Caco-2 (cell line): Measurements from ENCODE around the gene OSBP. TPM values are rescaled to one million over a fixed set of nuclear protein-coding genes. Genes with fewer than 3 reads are reported as not detected.
A peak's percentile ranks its signal among the peaks of the same experiment; 100 is the strongest.
"Not testable (repeated sequence)": the region's sequence is repeated elsewhere in the genome, so short reads cannot be mapped to it uniquely, and the experiment has no call there.

Experiments
- BruUV-seq: library from RNA; stranded (reverse); fragments of 400-500 nt; replicated peaks from 2 replicates; lab custom pipeline; 2021; lab: Mats Ljungman, UMichigan
- CTCF ChIA-PET: fragments of 300-600 bp; sonication (Branson Sonifier 250); formaldehyde crosslinking; loops from one replicate; lab custom pipeline; 2022; ENCODE audit warnings: antibody characterized with exemption; lab: Charles Lee
- POLR2A ChIA-PET: fragments of 300-600 bp; sonication (Branson Sonifier 250); formaldehyde crosslinking; loops from one replicate; lab custom pipeline; 2022; ENCODE audit warnings: antibody characterized with exemption; lab: Charles Lee
- DNase-seq, 2 experiments: peaks; one replicate each; pipeline versions ENCODE4 v3.0.0 to v3.0.0-alpha.2; 2020 to 2022
- H3K27me3 ChIP-seq: replicated peaks from 2 replicates; pipeline ENCODE4 v1.6.0; 2011; ENCODE audit warnings: low read length; ENCODE audit not compliant: control insufficient read depth, insufficient read depth
- H3K36me3 ChIP-seq: 2 replicates; pipeline ENCODE4 v1.5.1; 2011; ENCODE audit warnings: low read length; ENCODE audit not compliant: control insufficient read depth, insufficient read depth
- H3K4me1 ChIP-seq: fragments of 250-450 bp; sonication (Bioruptor Pico); 2 replicates; pipeline ENCODE4 v1.5.1; 2020; ENCODE audit warnings: mild to moderate bottlenecking
- H3K4me3 ChIP-seq: 2 replicates; pipeline ENCODE4 v1.5.1; 2011; ENCODE audit warnings: low read depth, mild to moderate bottlenecking, control low read depth, low read length
- H3K9me3 ChIP-seq: fragments of 250-450 bp; sonication (Bioruptor Pico); 2 replicates; pipeline ENCODE4 v1.5.1; 2020; ENCODE audit warnings: mild to moderate bottlenecking, moderate library complexity
- H3K27ac Mint-ChIP-seq: one replicate; pipeline ENCODE4 v1.8.0; 2022; ENCODE audit warnings: mixed read lengths; ENCODE audit not compliant: unreplicated experiment
- H3K27me3 Mint-ChIP-seq: one replicate; pipeline ENCODE4 v1.8.0; 2022; ENCODE audit warnings: mixed read lengths; ENCODE audit not compliant: insufficient read depth, unreplicated experiment
- H3K36me3 Mint-ChIP-seq: one replicate; pipeline ENCODE4 v1.8.0; 2022; ENCODE audit warnings: mild to moderate bottlenecking, mixed read lengths; ENCODE audit not compliant: insufficient read depth, unreplicated experiment
- H3K4me1 Mint-ChIP-seq: one replicate; pipeline ENCODE4 v1.8.0; 2022; ENCODE audit warnings: low read depth, mixed read lengths; ENCODE audit not compliant: unreplicated experiment
- H3K4me3 Mint-ChIP-seq: one replicate; pipeline ENCODE4 v1.8.0; 2022; ENCODE audit warnings: mild to moderate bottlenecking, moderate library complexity, mixed read lengths; ENCODE audit not compliant: unreplicated experiment
- H3K9me3 Mint-ChIP-seq: one replicate; pipeline ENCODE4 v1.8.0; 2022; ENCODE audit warnings: mixed read lengths; ENCODE audit not compliant: unreplicated experiment
- CTCF ChIP-seq, 2 experiments: fragments of 200-600 bp in 1 of 2; IDR thresholded peaks; 1 replicate in 1 of 2; 2 replicates in 1 of 2; pipeline versions ENCODE4 v1.5.1 to v1.8.0; 2011 to 2022; ENCODE audit warnings: antibody characterized with exemption in 1 of 2, control low read depth in 1 of 2, inconsistent platforms in 1 of 2, low read depth in 1 of 2, low read length in 1 of 2, mild to moderate bottlenecking in 1 of 2, moderate library complexity in 1 of 2; ENCODE audit not compliant: insufficient read depth in 1 of 2, severe bottlenecking in 1 of 2, unreplicated experiment in 1 of 2
- intact Hi-C: fragments of 100-400 bp; cut with micrococcal nuclease; formaldehyde crosslinking; loops from one replicate; pipeline ENCODE4 v1.10.0; 2022; ENCODE audit not compliant: unreplicated experiment
- total RNA-seq: library from RNA; stranded (reverse); gene quantifications from 2 replicates; pipeline ENCODE4 v1.2.3, GENCODE V29; 2022

OSBP gene
- total RNA-seq, 1 experiment from 2014 or later = 67.5 TPM

- H3K36me3 Mint-ChIP-seq = peaks cover 27% of the 10 kb centered on the region
- no peaks in the 10 kb centered on the region for H3K9me3 Mint-ChIP-seq
- Histone ChIP-seq H3K9me3 (no peaks in the 10 kb centered on the region), H3K27me3 (no peaks in the 10 kb centered on the region), H3K36me3 (no peaks in the 10 kb centered on the region), H3K4me1 (peaks cover 31% of the 10 kb centered on the region), H3K4me3 (peak overlapping the region; percentile 58)
- peak overlapping the region; percentile 80 for H3K4me3 Mint-ChIP-seq
- peak overlapping the region; percentile 100 for H3K27ac Mint-ChIP-seq
- H3K27me3 Mint-ChIP-seq = peaks cover 7% of the 10 kb centered on the region
- BruUV-seq = no TSS peak
- CTCF ChIA-PET = interaction anchor here (1.0 to 1.9 kb wide), 2 partner anchors 9 to 205 kb away, joined by 4 to 7 read pairs; no protein-coding TSS in a partner anchor
- peaks cover 36% of the 10 kb centered on the region for H3K4me1 Mint-ChIP-seq
- no peak for TF ChIP-seq CTCF (IDR thresholded peaks at IDR 0.05; ENCODE audit: insufficient read depth in 1 of 2, low read depth in 1 of 2, low read length in 1 of 2, severe bottlenecking in 1 of 2, unreplicated experiment in 1 of 2)
- intact Hi-C loops = loop anchor here (1.0 to 10.0 kb wide), 9 partner anchors 10 to 376 kb away; partner anchors contain the start of genes DTX4, MRPL16, OSBP and PATL1
- DNase-seq = peak; percentile 85 to 88
- POLR2A ChIA-PET = interaction anchor here (0.8 to 1.0 kb wide), 2 partner anchors 10 to 118 kb away, joined by 4 to 9 read pairs; partner anchors contain the start of gene PATL1
These were observed 64.5 kb downstream of the OSBP start for GRCh38 chr11:59550842-59551658.

DNA sequence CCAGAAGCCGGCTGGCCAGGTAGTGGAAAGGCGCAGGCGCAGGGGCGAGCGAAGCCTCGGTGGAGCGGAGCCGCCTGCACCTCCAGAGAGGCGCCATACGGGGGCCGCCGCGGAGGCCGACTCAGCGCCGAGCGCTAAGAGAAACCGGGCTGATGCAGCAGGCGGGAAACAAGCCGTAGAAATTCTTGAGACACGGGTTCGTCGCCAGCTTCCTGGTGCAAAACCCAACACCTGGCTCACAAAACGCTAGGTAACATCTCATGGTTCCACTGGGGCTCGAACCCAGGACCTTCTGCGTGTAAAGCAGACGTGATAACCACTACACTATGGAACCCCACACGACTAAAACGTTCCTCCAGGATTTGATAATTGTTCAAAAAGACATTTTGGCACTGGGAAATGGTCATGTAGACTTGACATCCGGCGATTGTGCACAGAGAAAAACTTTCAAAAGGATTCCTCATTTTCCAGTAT, 65.2 kb downstream of the OSBP start:
- ChIA-PET CTCF (interaction anchor here (0.6 to 2.4 kb wide), 4 partner anchors 13 to 1070 kb away, joined by 3 to 11 read pairs (median 6); no protein-coding TSS in a partner anchor), POLR2A (interaction anchor here (0.7 to 1.0 kb wide), 3 partner anchors 13 to 267 kb away, joined by 8 to 9 read pairs (median 9); partner anchors contain the start of gene PATL1)
- Mint-ChIP-seq H3K9me3 (no peaks in the 10 kb centered on the region), H3K27me3 (peaks cover 7% of the 10 kb centered on the region), H3K4me1 (peaks cover 32% of the 10 kb centered on the region), H3K4me3 (peak overlapping the region; percentile 80), H3K27ac (peak overlapping the region; percentile 100), H3K36me3 (peaks cover 21% of the 10 kb centered on the region)
- Histone ChIP-seq H3K9me3 (no peaks in the 10 kb centered on the region), H3K36me3 (no peaks in the 10 kb centered on the region), H3K27me3 (no peaks in the 10 kb centered on the region), H3K4me3 (peak overlapping the region; percentile 58), H3K4me1 (peaks cover 28% of the 10 kb centered on the region)
- DNase-seq = peak; percentile 96 to 97
- BruUV-seq = TSS peak; percentile 99
- intact Hi-C loops = loop anchor here (1.0 to 10.0 kb wide), 8 partner anchors 11 to 376 kb away; partner anchors contain the start of genes DTX4, MRPL16 and PATL1
- TF ChIP-seq CTCF (IDR thresholded peaks at IDR 0.05; ENCODE audit: insufficient read depth in 1 of 2, low read depth in 1 of 2, low read length in 1 of 2, severe bottlenecking in 1 of 2, unreplicated experiment in 1 of 2) = peak; percentile 28 to 63

GRCh38 chr11:59548309-59548656, 67.3 kb downstream of the OSBP start:
- H3K4me1 Mint-ChIP-seq = peaks cover 32% of the 10 kb centered on the region
- Histone ChIP-seq H3K36me3 (no peaks in the 10 kb centered on the region), H3K27me3 (no peaks in the 10 kb centered on the region), H3K9me3 (no peaks in the 10 kb centered on the region), H3K4me3 (no peak overlapping the region), H3K4me1 (peaks cover 27% of the 10 kb centered on the region)
- no peak for DNase-seq
- H3K9me3 Mint-ChIP-seq = no peaks in the 10 kb centered on the region
- POLR2A ChIA-PET = no interaction called here
- CTCF ChIA-PET = interaction anchor here (2.4 kb wide), 1 partner anchor 11 kb away, joined by 11 read pairs; no protein-coding TSS in a partner anchor
- no TSS peak for BruUV-seq
- peak overlapping the region; percentile 100 for H3K27ac Mint-ChIP-seq
- peaks cover 21% of the 10 kb centered on the region for H3K36me3 Mint-ChIP-seq
- H3K27me3 Mint-ChIP-seq = peaks cover 7% of the 10 kb centered on the region
- intact Hi-C loops = loop anchor here (1.0 kb wide), 1 partner anchor 9 kb away; no protein-coding TSS in a partner anchor
- TF ChIP-seq CTCF (IDR thresholded peaks at IDR 0.05; ENCODE audit: insufficient read depth in 1 of 2, low read depth in 1 of 2, low read length in 1 of 2, severe bottlenecking in 1 of 2, unreplicated experiment in 1 of 2) = no peak
- peak overlapping the region; percentile 80 for H3K4me3 Mint-ChIP-seq

GRCh38 chr11:59547605-59548308, 67.8 kb downstream of the OSBP start:
- Mint-ChIP-seq H3K4me1 (peaks cover 32% of the 10 kb centered on the region), H3K27ac (peak overlapping the region; percentile 83)

More at GRCh38 chr11:59547605-59548308, 67.8 kb downstream of the OSBP start:
- peak; percentile 69 to 71 for DNase-seq
- H3K36me3 ChIP-seq, H3K9me3 Mint-ChIP-seq, H3K9me3 ChIP-seq, BruUV-seq, H3K27me3 Mint-ChIP-seq, H3K27me3 ChIP-seq, H3K4me3 ChIP-seq, POLR2A ChIA-PET: not testable (repeated sequence)
- peaks cover 21% of the 10 kb centered on the region for H3K36me3 Mint-ChIP-seq
- peaks cover 27% of the 10 kb centered on the region for H3K4me1 ChIP-seq
- peak overlapping the region; percentile 80 for H3K4me3 Mint-ChIP-seq
- intact Hi-C loops = loop anchor here (1.0 kb wide), 1 partner anchor 10 kb away; no protein-coding TSS in a partner anchor
- CTCF ChIA-PET = interaction anchor here (0.6 to 2.4 kb wide), 2 partner anchors 11 to 25 kb away, joined by 7 to 11 read pairs; no protein-coding TSS in a partner anchor
